ENCODE results near the gene DTX4. TPM values are rescaled to one million over a fixed set of nuclear protein-coding genes. Genes with fewer than 3 reads are reported as not detected.

DTX4 gene
- total RNA-seq, 1 experiment from 2014 or later, result 1.9 TPM

DNA sequence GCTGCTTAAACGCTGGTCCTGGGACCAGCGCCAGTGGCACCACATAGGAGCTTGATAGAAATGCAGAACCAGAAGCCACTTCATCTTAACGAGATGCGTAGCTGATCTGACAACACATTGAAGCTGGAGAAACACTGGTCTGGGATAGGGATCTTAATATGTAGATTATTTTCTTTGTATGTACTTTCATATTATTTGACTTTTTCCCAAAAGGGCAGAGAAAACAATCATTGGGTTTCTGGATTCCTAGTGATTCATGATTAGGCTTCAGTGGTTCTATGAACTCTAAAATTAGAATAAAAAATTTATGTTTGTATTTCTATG, 28.5 kb downstream of the DTX4 start:
- Histone ChIP-seq H3K27me3 (replicated peaks; ENCODE audit: insufficient read depth, low read depth, low read length, poor library complexity) (no peaks in the 10 kb centered on the region), H3K4me1 (ENCODE audit: insufficient read depth, low read length, poor library complexity, severe bottlenecking) (peaks cover 38% of the 10 kb centered on the region), H3K9me3 (ENCODE audit: low read depth, low read length, poor library complexity, severe bottlenecking) (no peaks in the 10 kb centered on the region), H3K4me3 (ENCODE audit: low read depth, low read length, poor library complexity, severe bottlenecking) (no peak overlapping the region), H3K27ac (ENCODE audit: low read depth, low read length, poor library complexity, severe bottlenecking) (no peak overlapping the region), H3K36me3 (ENCODE audit: insufficient read depth, low read length, poor library complexity, severe bottlenecking) (no peaks in the 10 kb centered on the region)
- BruUV-seq (replicated peaks), result no TSS peak
- intact Hi-C loops (cut with micrococcal nuclease; ENCODE audit: unreplicated experiment), result no loop called here
- peak; percentile 88 for DNase-seq (ENCODE audit: low spot score)
- TF ChIP-seq, protein P1, sequence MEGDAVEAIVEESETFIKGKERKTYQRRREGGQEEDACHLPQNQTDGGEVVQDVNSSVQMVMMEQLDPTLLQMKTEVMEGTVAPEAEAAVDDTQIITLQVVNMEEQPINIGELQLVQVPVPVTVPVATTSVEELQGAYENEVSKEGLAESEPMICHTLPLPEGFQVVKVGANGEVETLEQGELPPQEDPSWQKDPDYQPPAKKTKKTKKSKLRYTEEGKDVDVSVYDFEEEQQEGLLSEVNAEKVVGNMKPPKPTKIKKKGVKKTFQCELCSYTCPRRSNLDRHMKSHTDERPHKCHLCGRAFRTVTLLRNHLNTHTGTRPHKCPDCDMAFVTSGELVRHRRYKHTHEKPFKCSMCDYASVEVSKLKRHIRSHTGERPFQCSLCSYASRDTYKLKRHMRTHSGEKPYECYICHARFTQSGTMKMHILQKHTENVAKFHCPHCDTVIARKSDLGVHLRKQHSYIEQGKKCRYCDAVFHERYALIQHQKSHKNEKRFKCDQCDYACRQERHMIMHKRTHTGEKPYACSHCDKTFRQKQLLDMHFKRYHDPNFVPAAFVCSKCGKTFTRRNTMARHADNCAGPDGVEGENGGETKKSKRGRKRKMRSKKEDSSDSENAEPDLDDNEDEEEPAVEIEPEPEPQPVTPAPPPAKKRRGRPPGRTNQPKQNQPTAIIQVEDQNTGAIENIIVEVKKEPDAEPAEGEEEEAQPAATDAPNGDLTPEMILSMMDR (conservative IDR thresholded peaks at IDR 0.05; ENCODE audit: low read depth, low read length), result no peak
- TF ChIP-seq EZH2 (IDR thresholded peaks at IDR 0.05; ENCODE audit: borderline replicate concordance, low read depth, low read length, poor library complexity, severe bottlenecking), result no peak
- POLR2A ChIA-PET (ENCODE audit: low non-redundant PET), result no interaction called here
- CTCF ChIA-PET, result interaction anchor here (0.9 to 1.1 kb wide), 2 partner anchors 14 to 29 kb away, joined by 4 to 10 read pairs; partner anchors contain the start of gene DTX4

DNA sequence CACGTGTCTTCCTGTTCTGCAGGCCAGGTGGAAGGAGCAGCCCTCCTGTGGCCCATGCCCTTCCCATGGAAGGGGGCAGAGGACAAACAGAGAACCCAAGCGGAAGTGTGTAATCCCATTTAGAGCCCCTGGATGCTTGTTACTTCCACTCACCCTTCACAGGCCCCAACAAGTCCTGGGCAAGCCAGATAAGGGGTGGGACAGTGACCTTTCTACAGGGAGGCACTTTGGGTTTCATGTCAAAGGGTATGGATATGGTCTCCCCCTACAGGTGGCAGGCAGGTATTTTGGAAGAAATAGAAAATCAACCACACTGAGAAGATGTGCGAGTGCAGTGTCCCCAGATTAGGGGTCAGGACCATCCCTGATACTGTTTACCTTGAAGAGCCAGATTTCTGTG, 29.4 kb downstream of the DTX4 start:
- no peaks in the 10 kb centered on the region for H3K9me3 ChIP-seq (ENCODE audit: low read depth, low read length, poor library complexity, severe bottlenecking)
- TF ChIP-seq, protein P1 (conservative IDR thresholded peaks at IDR 0.05; ENCODE audit: low read depth, low read length), result 0 out of 2 replicates have a peak, but pooled peaks have one; percentile 28
- no peak for TF ChIP-seq EZH2 (IDR thresholded peaks at IDR 0.05; ENCODE audit: borderline replicate concordance, low read depth, low read length, poor library complexity, severe bottlenecking)
- no peak overlapping the region for H3K4me3 ChIP-seq (ENCODE audit: low read depth, low read length, poor library complexity, severe bottlenecking)
- CTCF ChIA-PET, result no interaction called here
- POLR2A ChIA-PET (ENCODE audit: low non-redundant PET), result no interaction called here
- intact Hi-C loops (cut with micrococcal nuclease; ENCODE audit: unreplicated experiment), result no loop called here
- no peak for DNase-seq (ENCODE audit: low spot score)
- H3K36me3 ChIP-seq (ENCODE audit: insufficient read depth, low read length, poor library complexity, severe bottlenecking), result no peaks in the 10 kb centered on the region
- H3K27ac ChIP-seq (ENCODE audit: low read depth, low read length, poor library complexity, severe bottlenecking), result no peak overlapping the region
- H3K27me3 ChIP-seq (replicated peaks; ENCODE audit: insufficient read depth, low read depth, low read length, poor library complexity), result no peaks in the 10 kb centered on the region
- no TSS peak for BruUV-seq (replicated peaks)
- peaks cover 38% of the 10 kb centered on the region for H3K4me1 ChIP-seq (ENCODE audit: insufficient read depth, low read length, poor library complexity, severe bottlenecking)

DNA sequence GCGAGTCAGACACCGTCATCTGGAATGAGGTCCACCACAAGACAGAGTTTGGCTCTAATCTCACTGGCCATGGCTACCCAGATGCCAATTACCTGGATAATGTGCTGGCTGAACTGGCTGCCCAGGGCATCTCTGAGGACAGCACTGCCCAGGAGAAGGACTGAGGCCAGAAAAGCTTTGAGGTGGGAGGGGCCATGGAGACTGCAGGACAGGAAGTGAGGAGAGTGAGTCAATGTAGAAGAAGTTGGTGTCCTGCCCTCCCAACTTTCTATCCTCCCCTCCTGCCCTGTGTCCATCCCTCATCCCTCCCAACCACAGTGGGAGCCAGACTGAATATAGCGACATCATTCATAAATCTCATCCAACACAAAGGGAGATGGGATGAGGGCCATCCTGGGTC, 32.8 kb downstream of the DTX4 start:
- no TSS peak for BruUV-seq (replicated peaks)
- peaks cover 14% of the 10 kb centered on the region for H3K4me1 ChIP-seq (ENCODE audit: insufficient read depth, low read length, poor library complexity, severe bottlenecking)
- H3K27ac ChIP-seq (ENCODE audit: low read depth, low read length, poor library complexity, severe bottlenecking), result no peak overlapping the region
- TF ChIP-seq, protein P1 (conservative IDR thresholded peaks at IDR 0.05; ENCODE audit: low read depth, low read length), result no peak
- TF ChIP-seq EZH2 (IDR thresholded peaks at IDR 0.05; ENCODE audit: borderline replicate concordance, low read depth, low read length, poor library complexity, severe bottlenecking), result no peak
- DNase-seq (ENCODE audit: low spot score), result no peak
- no peaks in the 10 kb centered on the region for H3K36me3 ChIP-seq (ENCODE audit: insufficient read depth, low read length, poor library complexity, severe bottlenecking)
- no peaks in the 10 kb centered on the region for H3K27me3 ChIP-seq (replicated peaks; ENCODE audit: insufficient read depth, low read depth, low read length, poor library complexity)
- ChIA-PET CTCF (no interaction called here), POLR2A (ENCODE audit: low non-redundant PET) (no interaction called here)
- intact Hi-C loops (cut with micrococcal nuclease; ENCODE audit: unreplicated experiment), result no loop called here
- no peaks in the 10 kb centered on the region for H3K9me3 ChIP-seq (ENCODE audit: low read depth, low read length, poor library complexity, severe bottlenecking)
- H3K4me3 ChIP-seq (ENCODE audit: low read depth, low read length, poor library complexity, severe bottlenecking), result no peak overlapping the region
